Endodermal cell (in vitro differentiated cells): ENCODE results near the gene COX14. TPM values are rescaled to one million over a fixed set of nuclear protein-coding genes. Genes with fewer than 3 reads are reported as not detected.

Source experiments
- DNase-seq: peaks from one replicate; pipeline ENCODE4 v3.0.0-alpha.2; 2017
- H3K27ac ChIP-seq: 2 replicates; pipeline ENCODE4 v1.5.1; 2013; ENCODE audit warnings: mild to moderate bottlenecking, low read depth, low read length, moderate library complexity
- H3K27me3 ChIP-seq: 2 replicates; pipeline ENCODE4 v1.6.1; 2013; ENCODE audit warnings: mild to moderate bottlenecking, low read length, moderate library complexity; ENCODE audit not compliant: insufficient read depth, control insufficient read depth, poor library complexity, severe bottlenecking
- H3K36me3 ChIP-seq: 2 replicates; pipeline ENCODE4 v1.7.0; 2013; ENCODE audit warnings: mild to moderate bottlenecking, low read length, moderate library complexity; ENCODE audit not compliant: control insufficient read depth, insufficient read depth
- H3K4me1 ChIP-seq: one replicate; pipeline ENCODE4 v1.7.0; 2013; ENCODE audit warnings: low read length; ENCODE audit not compliant: control insufficient read depth, insufficient read depth
- H3K4me3 ChIP-seq: 2 replicates; pipeline ENCODE4 v1.5.1; 2013; ENCODE audit warnings: mild to moderate bottlenecking, low read length, moderate library complexity
- H3K9ac ChIP-seq: 2 replicates; pipeline ENCODE4 v1.6.1; 2013; ENCODE audit warnings: mild to moderate bottlenecking, low read length, moderate library complexity; ENCODE audit not compliant: poor library complexity, severe bottlenecking; ENCODE audit errors: extremely low read depth
- H3K9me3 ChIP-seq: 2 replicates; pipeline ENCODE4 v1.6.1; 2013; ENCODE audit warnings: mild to moderate bottlenecking, low read length, moderate library complexity; ENCODE audit not compliant: control insufficient read depth
- H3K27ac Mint-ChIP-seq: 2 replicates; pipeline ENCODE4 v1.8.0; 2020; ENCODE audit warnings: mixed read lengths
- H3K27me3 Mint-ChIP-seq: 2 replicates; pipeline ENCODE4 v1.8.0; 2021; ENCODE audit warnings: mild to moderate bottlenecking, mixed read lengths; ENCODE audit not compliant: insufficient read depth
- H3K36me3 Mint-ChIP-seq: 2 replicates; pipeline ENCODE4 v1.8.0; 2020; ENCODE audit warnings: low read depth, mixed read lengths
- H3K4me1 Mint-ChIP-seq: 2 replicates; pipeline ENCODE4 v1.8.0; 2020; ENCODE audit warnings: mixed read lengths
- H3K4me3 Mint-ChIP-seq: 2 replicates; pipeline ENCODE4 v1.8.0; 2020; ENCODE audit warnings: mild to moderate bottlenecking, moderate library complexity, mixed read lengths
- H3K9me3 Mint-ChIP-seq: 2 replicates; pipeline ENCODE4 v1.8.0; 2020; ENCODE audit warnings: mild to moderate bottlenecking, mixed read lengths
- WGBS, 2 experiments: methylation state at CpG; one replicate each; pipeline versions ENCODE4 v1.1.5 to v1.1.7; 2013; ENCODE audit warnings: missing lambda C conversion rate in 2 of 2, mixed read lengths in 1 of 2; ENCODE audit not compliant: insufficient coverage in 1 of 2, insufficient read length in 1 of 2; 5-methylcytosine and 5-hydroxymethylcytosine counted together
- total RNA-seq, 2 donors: library from RNA; stranded (reverse); fragmentation: NEBNext Ultra II Directional in 1 of 2; extraction: Animal tissue kit (Norgen Biotek cat#: 25700) in 1 of 2; gene quantifications; 2 replicates in 1 of 2; 3 replicates in 1 of 2; pipeline ENCODE4 v1.2.1, GENCODE V29; 2021
- TF ChIP-seq, protein P1 (sequence below): fragments of 200-600 bp; sonication (generic); conservative IDR thresholded peaks from 2 replicates; pipeline ENCODE4 v1.5.0; 2021; ENCODE audit warnings: antibody characterized with exemption, mild to moderate bottlenecking

COX14 gene
- total RNA-seq, 2 donors from 2014 or later = 26.0 to 26.7 TPM

DNA sequence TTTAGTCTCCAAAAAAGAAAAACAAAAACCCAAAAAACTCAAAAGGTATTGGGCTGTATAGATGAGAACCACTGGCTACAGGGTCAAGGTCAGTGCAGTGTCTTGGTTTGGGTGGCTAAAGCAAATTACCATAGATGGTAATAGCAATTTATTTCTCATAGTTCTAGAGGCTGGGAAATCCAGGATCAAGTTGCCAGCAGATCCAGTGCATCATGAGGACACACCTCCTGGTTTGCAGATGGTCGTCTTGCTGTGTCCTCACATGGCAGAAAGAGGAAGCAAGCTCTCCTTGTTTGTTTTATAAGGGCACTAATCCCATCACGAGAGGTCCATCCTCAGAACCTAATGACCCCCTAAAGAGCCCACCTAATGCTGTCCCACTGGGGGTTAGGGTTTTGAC, 11.2 kb downstream of the COX14 start:
- Histone ChIP-seq H3K27me3 (no peaks in the 10 kb centered on the region), H3K27ac (no peak overlapping the region), H3K9me3 (no peaks in the 10 kb centered on the region), H3K36me3 (peaks cover 19% of the 10 kb centered on the region), H3K9ac (no peak overlapping the region), H3K4me3 (no peak overlapping the region), H3K4me1 (no peaks in the 10 kb centered on the region)
- DNase-seq = no peak
- H3K36me3 Mint-ChIP-seq = peaks cover 29% of the 10 kb centered on the region
- H3K4me3 Mint-ChIP-seq = no peak overlapping the region
- H3K27ac Mint-ChIP-seq = no peak overlapping the region
- TF ChIP-seq, protein P1, sequence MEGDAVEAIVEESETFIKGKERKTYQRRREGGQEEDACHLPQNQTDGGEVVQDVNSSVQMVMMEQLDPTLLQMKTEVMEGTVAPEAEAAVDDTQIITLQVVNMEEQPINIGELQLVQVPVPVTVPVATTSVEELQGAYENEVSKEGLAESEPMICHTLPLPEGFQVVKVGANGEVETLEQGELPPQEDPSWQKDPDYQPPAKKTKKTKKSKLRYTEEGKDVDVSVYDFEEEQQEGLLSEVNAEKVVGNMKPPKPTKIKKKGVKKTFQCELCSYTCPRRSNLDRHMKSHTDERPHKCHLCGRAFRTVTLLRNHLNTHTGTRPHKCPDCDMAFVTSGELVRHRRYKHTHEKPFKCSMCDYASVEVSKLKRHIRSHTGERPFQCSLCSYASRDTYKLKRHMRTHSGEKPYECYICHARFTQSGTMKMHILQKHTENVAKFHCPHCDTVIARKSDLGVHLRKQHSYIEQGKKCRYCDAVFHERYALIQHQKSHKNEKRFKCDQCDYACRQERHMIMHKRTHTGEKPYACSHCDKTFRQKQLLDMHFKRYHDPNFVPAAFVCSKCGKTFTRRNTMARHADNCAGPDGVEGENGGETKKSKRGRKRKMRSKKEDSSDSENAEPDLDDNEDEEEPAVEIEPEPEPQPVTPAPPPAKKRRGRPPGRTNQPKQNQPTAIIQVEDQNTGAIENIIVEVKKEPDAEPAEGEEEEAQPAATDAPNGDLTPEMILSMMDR = no peak
- H3K4me1 Mint-ChIP-seq = no peaks in the 10 kb centered on the region
- no peaks in the 10 kb centered on the region for H3K9me3 Mint-ChIP-seq
- WGBS, 2 experiments = 95% methylated on average over 2 of the region's 2 CpGs; no CpG with 5 or more reads in 1 of the 2 experiments
- no peaks in the 10 kb centered on the region for H3K27me3 Mint-ChIP-seq

DNA sequence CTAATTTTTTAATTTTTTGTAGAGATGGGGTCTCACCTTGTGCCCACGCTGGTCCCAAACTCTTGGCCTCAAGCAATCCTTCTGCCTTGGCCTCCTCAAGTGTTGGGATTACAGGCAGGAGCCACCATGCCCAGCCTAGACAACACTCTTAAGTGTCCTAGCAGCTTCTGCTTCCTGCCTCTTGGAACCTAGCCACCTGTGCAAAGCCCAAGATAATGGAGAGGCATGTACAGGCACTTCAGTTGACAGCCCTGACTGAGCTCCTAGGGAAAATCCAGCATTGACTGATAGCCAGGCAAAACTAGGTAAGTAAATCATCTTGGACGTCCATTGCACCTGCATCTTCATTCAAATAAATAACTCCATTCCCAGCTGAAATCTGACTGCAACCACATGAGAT, 15.5 kb downstream of the COX14 start:
- DNase-seq = no peak
- no peaks in the 10 kb centered on the region for H3K27me3 Mint-ChIP-seq
- H3K27ac ChIP-seq = no peak overlapping the region
- TF ChIP-seq, protein P1 = no peak
- WGBS, 2 experiments = 89 to 96% methylated on average over 1 to 2 of the region's 2 CpGs
- no peaks in the 10 kb centered on the region for H3K9me3 Mint-ChIP-seq
- peaks cover 47% of the 10 kb centered on the region for H3K36me3 Mint-ChIP-seq
- H3K9me3 ChIP-seq = no peaks in the 10 kb centered on the region
- H3K4me1 Mint-ChIP-seq = no peaks in the 10 kb centered on the region
- H3K27me3 ChIP-seq = no peaks in the 10 kb centered on the region
- H3K36me3 ChIP-seq = peaks cover 48% of the 10 kb centered on the region
- H3K4me3 ChIP-seq = no peak overlapping the region
- H3K27ac Mint-ChIP-seq = no peak overlapping the region
- H3K4me3 Mint-ChIP-seq = no peak overlapping the region
- no peak overlapping the region for H3K9ac ChIP-seq
- no peaks in the 10 kb centered on the region for H3K4me1 ChIP-seq

DNA sequence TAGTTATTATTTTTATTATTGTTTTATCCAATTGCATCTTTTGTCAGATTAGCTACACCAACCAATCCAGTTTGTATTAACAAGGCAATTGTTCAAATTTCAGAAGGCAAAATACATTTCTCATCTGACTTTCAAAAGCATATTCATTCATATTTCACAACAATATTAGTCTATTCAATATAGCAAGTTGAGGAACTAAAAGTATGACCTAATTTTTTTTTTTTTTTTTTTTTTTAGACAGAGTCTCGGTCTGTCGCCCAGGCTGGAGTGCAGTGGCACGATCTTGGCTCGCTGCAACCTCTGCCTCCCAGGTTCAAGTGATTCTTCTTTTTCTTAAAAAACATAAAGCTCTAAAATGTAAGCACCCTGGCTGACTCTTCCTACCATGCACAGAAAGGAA, 17.3 kb downstream of the COX14 start:
- Mint-ChIP-seq H3K27ac (no peak overlapping the region), H3K9me3 (no peaks in the 10 kb centered on the region), H3K4me3 (no peak overlapping the region), H3K27me3 (no peaks in the 10 kb centered on the region), H3K36me3 (peaks cover 52% of the 10 kb centered on the region), H3K4me1 (no peaks in the 10 kb centered on the region)
- WGBS, 2 experiments = 93 to 94% methylated on average over 4 of the region's 4 CpGs
- Histone ChIP-seq H3K36me3 (peaks cover 63% of the 10 kb centered on the region), H3K9me3 (no peaks in the 10 kb centered on the region), H3K27ac (no peak overlapping the region), H3K27me3 (no peaks in the 10 kb centered on the region), H3K4me1 (no peaks in the 10 kb centered on the region), H3K4me3 (no peak overlapping the region), H3K9ac (no peak overlapping the region)
- no peak for DNase-seq
- TF ChIP-seq, protein P1 = no peak
